MG63 (cell line): ENCODE results near the gene TUBB1. TPM values are rescaled to one million over a fixed set of nuclear protein-coding genes. Genes with fewer than 3 reads are reported as not detected.

Experiments used
- DNase-seq: peaks from one replicate; pipeline ENCODE4 v3.0.0-alpha.2; 2020
- H3K27me3 ChIP-seq: fragments of 250-450 bp; sonication (Bioruptor Pico); 2 replicates; pipeline ENCODE4 v1.5.1; 2020; ENCODE audit warnings: mild to moderate bottlenecking, moderate library complexity
- H3K36me3 ChIP-seq: fragments of 250-450 bp; sonication (Bioruptor Pico); 2 replicates; pipeline ENCODE4 v1.5.1; 2020; ENCODE audit warnings: mild to moderate bottlenecking, moderate library complexity
- H3K4me3 ChIP-seq: fragments of 250-450 bp; sonication (Bioruptor Pico); 2 replicates; pipeline ENCODE4 v1.5.1; 2020; ENCODE audit warnings: mild to moderate bottlenecking, moderate library complexity
- H3K9me3 ChIP-seq: fragments of 250-450 bp; sonication (Bioruptor Pico); 2 replicates; pipeline ENCODE4 v1.5.1; 2020; ENCODE audit warnings: mild to moderate bottlenecking, moderate library complexity
- total RNA-seq: library from RNA; depleted of rRNA; stranded (reverse); fragments of >200 nt; shearing (Covaris generic); gene quantifications from 2 replicates; pipeline ENCODE4 v1.2.3, GENCODE V29; 2014; ENCODE audit warnings: low replicate concordance; rRNA removed

The TUBB1 gene
- total RNA-seq, 1 experiment from 2014 or later: not detected

- H3K27me3 ChIP-seq: peaks cover 24% of the 10 kb centered on the region
- no peak for DNase-seq
- H3K9me3 ChIP-seq: no peaks in the 10 kb centered on the region
- no peaks in the 10 kb centered on the region for H3K36me3 ChIP-seq
- H3K4me3 ChIP-seq: no peak overlapping the region
These were observed 52.0 kb downstream of the TUBB1 start for GRCh38 chr20:59071216-59071615.

GRCh38 chr20:59073582-59073981, 54.4 kb downstream of the TUBB1 start:
- no peak for DNase-seq
- Histone ChIP-seq H3K36me3 (no peaks in the 10 kb centered on the region), H3K4me3 (no peak overlapping the region), H3K9me3 (peaks cover 2% of the 10 kb centered on the region; the same call in 1 of the 2 replicates), H3K27me3 (peaks cover 30% of the 10 kb centered on the region)

- Histone ChIP-seq H3K9me3 (peaks cover 2% of the 10 kb centered on the region; the same call in 1 of the 2 replicates), H3K27me3 (peaks cover 26% of the 10 kb centered on the region), H3K4me3 (no peak overlapping the region), H3K36me3 (no peaks in the 10 kb centered on the region)
- DNase-seq: no peak
These were observed 55.2 kb downstream of the TUBB1 start for GRCh38 chr20:59074456-59074855.

- no peak overlapping the region for H3K4me3 ChIP-seq
- no peaks in the 10 kb centered on the region for H3K36me3 ChIP-seq
- peaks cover 2% of the 10 kb centered on the region; the same call in 1 of the 2 replicates for H3K9me3 ChIP-seq
- no peak for DNase-seq
- peaks cover 23% of the 10 kb centered on the region for H3K27me3 ChIP-seq
These were observed 56.8 kb downstream of the TUBB1 start for GRCh38 chr20:59075934-59076508.

Other genes starting within 250 kb of the TUBB1 start
- gene GNAS-AS1, start 168.5 kb upstream of the TUBB1 start, total RNA-seq: 1.1 and 1.7 TPM in 2 replicates
- 494 and 560 TPM in 2 replicates for gene GNAS, start 166.7 kb upstream of the TUBB1 start, total RNA-seq
- gene NELFCD, start 38.2 kb upstream of the TUBB1 start, total RNA-seq: 72.4 and 80.7 TPM in 2 replicates
- gene CTSZ, start 12.2 kb upstream of the TUBB1 start, total RNA-seq: 445 and 487 TPM in 2 replicates
- 32.4 and 44.2 TPM in 2 replicates for gene ATP5F1E, start 12.9 kb downstream of the TUBB1 start, total RNA-seq
- 177 and 205 TPM in 2 replicates for gene PRELID3B, start 23.4 kb downstream of the TUBB1 start, total RNA-seq
- gene ZNF831, start 144.4 kb downstream of the TUBB1 start, total RNA-seq: not detected in 2 replicates